H1 (cell line): ENCODE results near the gene RHOT1. TPM values are rescaled to one million over a fixed set of nuclear protein-coding genes. Genes with fewer than 3 reads are reported as not detected.
A peak's percentile ranks its signal among the peaks of the same experiment; 100 is the strongest.
"Not testable (repeated sequence)": the region's sequence is repeated elsewhere in the genome, so short reads cannot be mapped to it uniquely, and the experiment has no call there.

Source experiments
- CTCF ChIA-PET: fragments of 300-600 bp; sonication (Branson Sonifier 250); formaldehyde crosslinking; loops from one replicate; lab custom pipeline; 2021; ENCODE audit not compliant: partially characterized antibody; lab: Charles Lee
- POLR2A ChIA-PET: fragments of 300-600 bp; sonication (Branson Sonifier 250); formaldehyde crosslinking; loops from one replicate; lab custom pipeline; 2021; ENCODE audit warnings: inconsistent platforms; ENCODE audit not compliant: partially characterized antibody; lab: Charles Lee
- DNase-seq, 2 experiments: peaks; one replicate each; pipeline versions ENCODE4 v3.0.0 to v3.0.0-alpha.2; 2010 to 2022; ENCODE audit warnings: low spot score in 2 of 2, low read depth in 1 of 2, mixed read lengths in 1 of 2
- FAIRE-seq: peaks from 2 replicates; lab custom pipeline; 2011; peaks lifted over from hg19 to GRCh38; lab: Jason Lieb, UNC
- H2AFZ ChIP-seq: 2 replicates; pipeline ENCODE4 v1.8.1; 2012; ENCODE audit warnings: low read length, inconsistent platforms
- H2AK5ac ChIP-seq: 2 replicates; pipeline ENCODE4 v1.6.1; 2013; ENCODE audit warnings: low read depth, low read length
- H2BK120ac ChIP-seq: replicated peaks from 2 replicates; pipeline ENCODE3; 2013; ENCODE audit warnings: low read depth, low read length, inconsistent platforms
- H2BK12ac ChIP-seq: 2 replicates; pipeline ENCODE4 v1.6.1; 2013; ENCODE audit warnings: low read depth, low read length
- H2BK15ac ChIP-seq: 2 replicates; pipeline ENCODE4 v1.6.1; 2013; ENCODE audit warnings: low read length
- H2BK20ac ChIP-seq: 2 replicates; pipeline ENCODE4 v1.6.1; 2013; ENCODE audit warnings: low read length
- H2BK5ac ChIP-seq: 2 replicates; pipeline ENCODE4 v1.6.1; 2013; ENCODE audit warnings: low read depth, low read length
- H3K14ac ChIP-seq: 2 replicates; pipeline ENCODE4 v1.6.1; 2013; ENCODE audit warnings: inconsistent platforms; ENCODE audit not compliant: insufficient read length
- H3K18ac ChIP-seq: 2 replicates; pipeline ENCODE4 v1.6.1; 2013; ENCODE audit warnings: low read length; ENCODE audit errors: extremely low read depth
- H3K23ac ChIP-seq: 2 replicates; pipeline ENCODE4 v1.6.1; 2013; ENCODE audit warnings: inconsistent platforms; ENCODE audit not compliant: insufficient read length
- H3K23me2 ChIP-seq: 2 replicates; pipeline ENCODE4 v1.6.1; 2013; ENCODE audit warnings: low read depth, low read length
- H3K27ac ChIP-seq: 2 replicates; pipeline ENCODE4 v1.6.1; 2011; ENCODE audit warnings: low read depth, low read length, inconsistent platforms
- H3K27me3 ChIP-seq, 4 experiments: replicated peaks in 1 of 4; 1 replicate in 1 of 4; 2 replicates in 3 of 4; pipeline versions ENCODE4 v1.6.1 to v1.8.1; 2011 to 2013; ENCODE audit warnings: low read length in 3 of 4, mild to moderate bottlenecking in 3 of 4, inconsistent platforms in 2 of 4, mixed read lengths in 2 of 4, moderate library complexity in 1 of 4; ENCODE audit not compliant: control insufficient read depth in 3 of 4, insufficient read depth in 3 of 4; ENCODE audit errors: extremely low read depth in 1 of 4
- H3K36me3 ChIP-seq, 4 experiments: 2 replicates each; pipeline versions ENCODE4 v1.6.1 to v1.8.1; 2011 to 2013; ENCODE audit warnings: mild to moderate bottlenecking in 4 of 4, low read length in 3 of 4, moderate library complexity in 2 of 4, control low read depth in 1 of 4, inconsistent platforms in 1 of 4; ENCODE audit not compliant: insufficient read depth in 4 of 4, control insufficient read depth in 2 of 4
- H3K4ac ChIP-seq: replicated peaks from 2 replicates; pipeline ENCODE3; 2013; ENCODE audit warnings: low read length, low read depth, mixed read lengths, inconsistent platforms; ENCODE audit not compliant: insufficient read length
- H3K4me1 ChIP-seq, 4 experiments: replicated peaks in 1 of 4; 1 replicate in 1 of 4; 2 replicates in 3 of 4; pipeline versions ENCODE4 v1.6.1 to v1.8.1; 2011 to 2013; ENCODE audit warnings: low read length in 3 of 4, inconsistent platforms in 2 of 4, mixed read lengths in 1 of 4; ENCODE audit not compliant: insufficient read depth in 4 of 4, control insufficient read depth in 3 of 4
- H3K4me2 ChIP-seq, 2 experiments: 2 replicates each; pipeline versions ENCODE4 v1.6.1 to v1.8.1; 2011 to 2013; ENCODE audit warnings: low read depth in 2 of 2, low read length in 2 of 2, control low read depth in 1 of 2, inconsistent platforms in 1 of 2, mild to moderate bottlenecking in 1 of 2; ENCODE audit not compliant: insufficient read depth in 1 of 2
- H3K4me3 ChIP-seq, 4 experiments: fragments of 200-600, 300-600 bp in 1 of 4; sonication (generic), shearing (Covaris generic), sonication (Bioruptor Twin) in 1 of 4; 2 replicates each; pipeline versions ENCODE4 v1.5.1 to v1.8.1; 2011 to 2016; ENCODE audit warnings: low read length in 4 of 4, low read depth in 3 of 4, control low read depth in 2 of 4, inconsistent platforms in 2 of 4, mild to moderate bottlenecking in 2 of 4, mixed read lengths in 1 of 4, moderate library complexity in 1 of 4; ENCODE audit not compliant: insufficient read depth in 2 of 4; ENCODE audit errors: extremely low read depth in 1 of 4
- H3K56ac ChIP-seq: replicated peaks from 2 replicates; pipeline ENCODE3; 2013; ENCODE audit warnings: low read depth, mild to moderate bottlenecking, mixed read lengths, low read length, inconsistent platforms; ENCODE audit not compliant: insufficient read length
- H3K79me1 ChIP-seq: 2 replicates; pipeline ENCODE4 v1.6.1; 2013; ENCODE audit warnings: low read depth, low read length, control low read depth
- H3K79me2 ChIP-seq, 2 experiments: 2 replicates each; pipeline versions ENCODE4 v1.6.1 to v1.8.1; 2012 to 2013; ENCODE audit warnings: low read length in 2 of 2, mild to moderate bottlenecking in 2 of 2, inconsistent platforms in 1 of 2; ENCODE audit not compliant: insufficient read depth in 2 of 2, control insufficient read depth in 1 of 2
- H3K9ac ChIP-seq, 4 experiments: replicated peaks in 1 of 4; 1 replicate in 1 of 4; 2 replicates in 3 of 4; pipeline versions ENCODE4 v1.6.1 to v1.8.1; 2011 to 2013; ENCODE audit warnings: low read depth in 3 of 4, low read length in 3 of 4, control low read depth in 2 of 4, mild to moderate bottlenecking in 2 of 4, moderate library complexity in 2 of 4, inconsistent platforms in 1 of 4; ENCODE audit errors: extremely low read depth in 1 of 4
- H3K9me3 ChIP-seq, 2 experiments: 2 replicates each; pipeline versions ENCODE4 v1.6.1 to v1.8.1; 2012 to 2013; ENCODE audit warnings: mild to moderate bottlenecking in 2 of 2, moderate library complexity in 2 of 2, control low read depth in 1 of 2, inconsistent platforms in 1 of 2, low read depth in 1 of 2, low read length in 1 of 2, mixed read lengths in 1 of 2; ENCODE audit not compliant: insufficient read depth in 2 of 2
- H4K20me1 ChIP-seq, 2 experiments: replicated peaks in 1 of 2; 2 replicates each; pipeline versions ENCODE3 to v1.8.1; 2011 to 2013; ENCODE audit warnings: inconsistent platforms in 2 of 2, low read length in 2 of 2, mild to moderate bottlenecking in 1 of 2; ENCODE audit not compliant: insufficient read depth in 2 of 2, control insufficient read depth in 1 of 2
- H4K5ac ChIP-seq: 2 replicates; pipeline ENCODE4 v1.6.1; 2013; ENCODE audit warnings: low read length, low read depth, mixed read lengths, inconsistent platforms; ENCODE audit not compliant: insufficient read length
- H4K8ac ChIP-seq: 2 replicates; pipeline ENCODE4 v1.8.0; 2013; ENCODE audit warnings: mild to moderate bottlenecking, moderate library complexity, low read length, inconsistent platforms; ENCODE audit not compliant: insufficient read depth; ENCODE audit errors: extremely low read depth
- H4K91ac ChIP-seq: replicated peaks from 2 replicates; pipeline ENCODE3; 2013; ENCODE audit warnings: low read length, mixed read lengths, inconsistent platforms; ENCODE audit not compliant: insufficient read length
- WGBS, 2 experiments: shearing (Covaris generic) in 1 of 2; methylation state at CpG; one replicate each; pipeline versions ENCODE4 v1.1.6 to v1.1.7; 2013 to 2015; ENCODE audit warnings: low lambda C conversion rate in 2 of 2, mixed read lengths in 2 of 2, inconsistent platforms in 1 of 2, low coverage in 1 of 2, missing lambda C conversion rate in 1 of 2; ENCODE audit not compliant: insufficient replicate concordance in 2 of 2, insufficient coverage in 1 of 2, insufficient read length in 1 of 2; ENCODE audit errors: extremely low coverage in 1 of 2, missing lambda C conversion rate in 1 of 2; 5-methylcytosine and 5-hydroxymethylcytosine counted together
- polyA plus RNA-seq, 7 experiments: library from polyadenylated mRNA; depleted of rRNA in 3 of 7; stranded (reverse) in 5 of 7; unstranded in 2 of 7; fragments of >200 nt in 5 of 7; fragments of 200-250 nt in 2 of 7; gene quantifications; 1 replicate in 5 of 7; 2 replicates in 1 of 7; 4 replicates in 1 of 7; pipeline versions ENCODE4 v1.2.1 to v1.2.3, GENCODE V29; 2011 to 2013; ENCODE audit warnings: missing spikeins in 2 of 7, mixed read lengths in 2 of 7
- total RNA-seq: library from RNA; stranded (reverse); fragmentation: NEBNext Ultra II Directional; extraction: Animal tissue kit (Norgen Biotek cat#: 25700); gene quantifications from 2 replicates; pipeline ENCODE4 v1.2.1, GENCODE V29; 2021

The RHOT1 gene
- total and polyA plus RNA-seq, 2 of the 8 experiments (the other 6 are each of a cell fraction or from before 2014, with no cell fraction given): 34.2 to 38.2 TPM

DNA sequence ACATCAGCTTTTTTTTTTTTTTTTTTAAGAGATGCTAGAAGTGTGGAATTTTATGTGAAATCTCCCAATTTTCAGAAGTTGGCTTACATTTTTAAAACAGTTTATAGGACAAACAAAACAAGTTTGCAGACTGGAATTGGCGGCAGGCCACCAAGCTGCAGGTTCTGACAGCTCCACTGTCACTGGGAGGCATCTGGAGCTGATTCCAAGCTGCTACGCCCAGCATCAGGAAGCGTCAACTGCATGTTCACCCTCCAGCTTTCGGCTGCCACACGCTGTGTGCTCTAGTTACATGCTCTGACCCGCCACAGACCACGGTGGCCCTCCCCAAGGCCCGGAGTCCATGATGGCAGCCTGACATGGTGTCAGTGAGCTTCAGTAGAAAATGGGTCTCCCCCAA lies 26.8 kb upstream of the RHOT1 start:
- not testable (repeated sequence) for H3K4me2 ChIP-seq, H2BK12ac ChIP-seq, H3K4me3 ChIP-seq, H2BK20ac ChIP-seq, H2BK120ac ChIP-seq, H3K9ac ChIP-seq, H3K27ac ChIP-seq, H2AK5ac ChIP-seq, H3K27me3 ChIP-seq, H3K9me3 ChIP-seq, H3K23ac ChIP-seq, H4K20me1 ChIP-seq, H3K36me3 ChIP-seq, H2BK15ac ChIP-seq, H4K5ac ChIP-seq, H2BK5ac ChIP-seq, H3K79me2 ChIP-seq, H3K79me1 ChIP-seq, H3K23me2 ChIP-seq, H3K14ac ChIP-seq, H4K8ac ChIP-seq, FAIRE-seq, H3K4me1 ChIP-seq, H3K18ac ChIP-seq, H4K91ac ChIP-seq, H3K4ac ChIP-seq, H3K56ac ChIP-seq, H2AFZ ChIP-seq
- 94% methylated on average over 6 of the region's 8 CpGs; no CpG with 5 or more reads in 1 of the 2 experiments for WGBS, 2 experiments
- peak in 1 of 2 experiments; percentile 31 for DNase-seq
- ChIA-PET CTCF (interaction anchor here (1.8 kb wide), 1 partner anchor 10 kb away, joined by 7 read pairs; no protein-coding TSS in a partner anchor), POLR2A (interaction anchor here (1.6 kb wide), 1 partner anchor 10 kb away, joined by 6 read pairs; no protein-coding TSS in a partner anchor)
